SK-N-SH treated with all-trans-retinoic acid at 6 μM for 48 hours (cell line): ENCODE results near the gene ATP6V0E1.

Experiments used
- CREB5 ChIP-seq: fragments of 250-450 bp; sonication (Bioruptor Pico); IDR thresholded peaks from 2 replicates; pipeline ENCODE4 v1.5.1; 2020; ENCODE audit warnings: low read depth, mild to moderate bottlenecking, moderate library complexity
- ISL1 ChIP-seq: fragments of 250-450 bp; sonication (Bioruptor Pico); IDR thresholded peaks from 2 replicates; pipeline ENCODE4 v2.1.2; 2022; ENCODE audit warnings: mild to moderate bottlenecking, moderate library complexity
- PATZ1 ChIP-seq: fragments of 250-450 bp; sonication (Bioruptor Pico); IDR thresholded peaks from 2 replicates; pipeline ENCODE4 v1.8.0; 2020; ENCODE audit warnings: mild to moderate bottlenecking, moderate library complexity, borderline replicate concordance
- SNAI2 ChIP-seq: fragments of 250-450 bp; sonication (Bioruptor Pico); IDR thresholded peaks from 2 replicates; pipeline ENCODE4 v1.5.0; 2020; ENCODE audit warnings: mild to moderate bottlenecking, moderate library complexity
- TCF4 ChIP-seq: fragments of 250-450 bp; sonication (Bioruptor Pico); IDR thresholded peaks from 2 replicates; pipeline ENCODE4 v1.8.0; 2021; ENCODE audit warnings: mild to moderate bottlenecking, moderate library complexity, borderline replicate concordance
- TOX ChIP-seq: fragments of 250-450 bp; sonication (Bioruptor Pico); IDR thresholded peaks from 2 replicates; pipeline ENCODE4 v1.8.0; 2021; ENCODE audit warnings: mild to moderate bottlenecking, moderate library complexity, borderline replicate concordance
- TSHZ2 ChIP-seq: fragments of 250-450 bp; sonication (Bioruptor Pico); IDR thresholded peaks from 2 replicates; pipeline ENCODE4 v1.5.0; 2020; ENCODE audit warnings: mild to moderate bottlenecking, moderate library complexity
- ZFP30 ChIP-seq: fragments of 450-650 bp; formaldehyde crosslinking; IDR thresholded peaks from 2 replicates; pipeline ENCODE4 v1.5.0; 2022; ENCODE audit warnings: mild to moderate bottlenecking, moderate library complexity

- TF ChIP-seq ISL1 (CRISPR knock-in tag), result no peak
- no peak for TF ChIP-seq PATZ1 (CRISPR knock-in tag)
- TF ChIP-seq TOX, result no peak
- TF ChIP-seq SNAI2 (CRISPR knock-in tag), result no peak
- no peak for TF ChIP-seq ZFP30
- no peak for TF ChIP-seq TCF4 (CRISPR knock-in tag)
- TF ChIP-seq TSHZ2 (CRISPR knock-in tag), result no peak
- no peak for TF ChIP-seq CREB5 (CRISPR knock-in tag)
Measured at GRCh38 chr5:172935096-172935495, 48.5 kb upstream of the ATP6V0E1 start.
